Thoracic aorta (tissue), 2 donors: ENCODE data around the gene TMEM106A. TPM values are rescaled to one million over a fixed set of nuclear protein-coding genes. Genes with fewer than 3 reads are reported as not detected.
"Not testable (repeated sequence)": the region's sequence is repeated elsewhere in the genome, so short reads cannot be mapped to it uniquely, and the experiment has no call there.

ENCODE experiments used
- ATAC-seq: fragments of 150-250 bp; one replicate; pipeline ENCODE4 v1.8.0; 2017; ENCODE audit warnings: low read depth; ENCODE audit not compliant: insufficient number of reproducible peaks, low FRiP score
- DNase-seq: peaks from one replicate; pipeline ENCODE4 v3.0.0-alpha.2; 2020; ENCODE audit warnings: low spot score
- H3K27ac ChIP-seq, 2 donors: fragments of 200-600 bp; sonication (generic); 1 replicate in 1 of 2; 2 replicates in 1 of 2; pipeline ENCODE4 v1.5.1; 2016; ENCODE audit warnings: mild to moderate bottlenecking in 2 of 2, moderate library complexity in 2 of 2
- H3K27me3 ChIP-seq: fragments of 200-600 bp; sonication (generic); replicated peaks from 2 replicates; pipeline ENCODE4 v1.6.0; 2016; ENCODE audit warnings: mild to moderate bottlenecking; ENCODE audit not compliant: insufficient read depth
- H3K36me3 ChIP-seq: fragments of 200-600 bp; sonication (generic); one replicate; pipeline ENCODE4 v1.5.1; 2016
- H3K4me1 ChIP-seq, 2 donors: fragments of 200-600 bp; sonication (generic); 1 replicate in 1 of 2; 2 replicates in 1 of 2; pipeline versions ENCODE4 v1.5.1 to v1.6.0; 2016; ENCODE audit warnings: low read depth in 2 of 2, mild to moderate bottlenecking in 1 of 2; ENCODE audit not compliant: control insufficient read depth in 1 of 2
- H3K4me3 ChIP-seq: fragments of 200-600 bp; sonication (generic); 2 replicates; pipeline ENCODE4 v1.5.1; 2016; ENCODE audit warnings: mild to moderate bottlenecking
- H3K9me3 ChIP-seq: fragments of 200-600 bp; sonication (generic); 2 replicates; pipeline ENCODE4 v1.5.1; 2016
- CTCF ChIP-seq: fragments of 200-600 bp; sonication (generic); IDR thresholded peaks from one replicate; pipeline ENCODE4 v1.5.1; 2019; ENCODE audit warnings: antibody characterized with exemption
- total RNA-seq, 2 donors: library from RNA; depleted of rRNA; stranded (reverse); fragments of >200 nt; gene quantifications; one replicate each; pipeline versions ENCODE4 v1.1.0 to v1.2.3, GENCODE V29; 2016

Gene TMEM106A
- total RNA-seq, 2 donors from 2014 or later = 17.3 to 22.5 TPM

- H3K27ac ChIP-seq = no peak overlapping the region
- H3K27me3 ChIP-seq = no peaks in the 10 kb centered on the region
- no peaks in the 10 kb centered on the region for H3K9me3 ChIP-seq
- DNase-seq (no peak), ATAC-seq (no peak)
- no peak for TF ChIP-seq CTCF
- no peak overlapping the region for H3K4me3 ChIP-seq
- peaks cover 95% of the 10 kb centered on the region for H3K36me3 ChIP-seq
- H3K4me1 ChIP-seq = no peaks in the 10 kb centered on the region
Measured at GRCh38 chr17:43193251-43193650, 18.4 kb upstream of the TMEM106A start.

GRCh38 chr17:43199633-43200032 is 12.0 kb upstream of the TMEM106A start:
- no peak for ATAC-seq
- DNase-seq = no peak

GRCh38 chr17:43200127-43200526 is 11.5 kb upstream of the TMEM106A start:
- H3K9me3 ChIP-seq = no peaks in the 10 kb centered on the region
- DNase-seq (no peak), ATAC-seq (no peak)
- no peak overlapping the region for H3K27ac ChIP-seq
- H3K36me3 ChIP-seq = peaks cover 87% of the 10 kb centered on the region
- no peak for TF ChIP-seq CTCF
- no peak overlapping the region for H3K4me3 ChIP-seq
- H3K27me3 ChIP-seq = no peaks in the 10 kb centered on the region
- no peaks in the 10 kb centered on the region for H3K4me1 ChIP-seq

More at GRCh38 chr17:43199633-43200032, 12.0 kb upstream of the TMEM106A start:
- Histone ChIP-seq H3K4me1 (no peaks in the 10 kb centered on the region), H3K9me3 (no peaks in the 10 kb centered on the region), H3K4me3 (no peak overlapping the region), H3K27me3 (no peaks in the 10 kb centered on the region), H3K27ac (no peak overlapping the region), H3K36me3 (peaks cover 89% of the 10 kb centered on the region)
- TF ChIP-seq CTCF = no peak

- not testable (repeated sequence) for H3K9me3 ChIP-seq, ATAC-seq, DNase-seq, H3K4me3 ChIP-seq, H3K27ac ChIP-seq, H3K4me1 ChIP-seq, H3K27me3 ChIP-seq
- peaks cover 75% of the 10 kb centered on the region for H3K36me3 ChIP-seq
Measured at GRCh38 chr17:43203013-43203412, 8.7 kb upstream of the TMEM106A start.

- TF ChIP-seq CTCF = no peak
- ATAC-seq = no peak
- Histone ChIP-seq H3K9me3 (no peaks in the 10 kb centered on the region), H3K27me3 (no peaks in the 10 kb centered on the region), H3K36me3 (peaks cover 28% of the 10 kb centered on the region), H3K4me3 (no peak overlapping the region), H3K4me1 (peaks cover 0 to 21% of the 10 kb centered on the region in 2 donors), H3K27ac (peak overlapping the region in 1 of 2 donors; percentile 77)
- DNase-seq = no peak
Measured at GRCh38 chr17:43210576-43210975, 1.1 kb upstream of the TMEM106A start.

- peaks cover 32% of the 10 kb centered on the region for H3K36me3 ChIP-seq
- no peaks in the 10 kb centered on the region for H3K9me3 ChIP-seq
- no peak for DNase-seq
Measured at GRCh38 chr17:43211123-43211479, 574 bp upstream of the TMEM106A start.

More at GRCh38 chr17:43211123-43211479, 574 bp upstream of the TMEM106A start:
- no peak for TF ChIP-seq CTCF
- H3K27me3 ChIP-seq = no peaks in the 10 kb centered on the region
- H3K4me3 ChIP-seq = peak overlapping the region; percentile 72
- H3K4me1 ChIP-seq = peaks cover 0 to 21% of the 10 kb centered on the region in 2 donors
- no peak for ATAC-seq
- H3K27ac ChIP-seq = peak overlapping the region; percentile 66 to 77
